CD14-positive monocyte (primary cell): ENCODE measurements around the gene IL12B. TPM values are rescaled to one million over a fixed set of nuclear protein-coding genes. Genes with fewer than 3 reads are reported as not detected.

Source experiments
- DNase-seq, 3 donors: peaks; one replicate each; pipeline ENCODE4 v3.0.0-alpha.2; 2011 to 2022
- H2AFZ ChIP-seq: 2 replicates; pipeline ENCODE4 v1.6.0; 2012; ENCODE audit warnings: mild to moderate bottlenecking, low read depth, low read length, inconsistent platforms; ENCODE audit not compliant: insufficient read depth, poor library complexity, severe bottlenecking
- H3K27ac ChIP-seq, 2 donors: 1 replicate in 1 of 2; 2 replicates in 1 of 2; pipeline ENCODE4 v1.5.1; 2012 to 2013; ENCODE audit warnings: low read length in 2 of 2, control low read depth in 1 of 2, inconsistent platforms in 1 of 2, low read depth in 1 of 2, mild to moderate bottlenecking in 1 of 2
- H3K27me3 ChIP-seq, 2 donors: one replicate each; pipeline versions ENCODE4 v1.6.0 to v1.6.1; 2011 to 2013; ENCODE audit warnings: low read length in 2 of 2; ENCODE audit not compliant: control insufficient read depth in 2 of 2, insufficient read depth in 2 of 2
- H3K36me3 ChIP-seq, 2 donors: replicated peaks in 1 of 2; 1 replicate in 1 of 2; 2 replicates in 1 of 2; pipeline versions ENCODE4 v1.5.1 to v1.6.1; 2012 to 2013; ENCODE audit warnings: low read length in 2 of 2, control low read depth in 1 of 2, inconsistent platforms in 1 of 2, mild to moderate bottlenecking in 1 of 2; ENCODE audit not compliant: insufficient read depth in 2 of 2, control insufficient read depth in 1 of 2
- H3K4me1 ChIP-seq, 2 donors: 1 replicate in 1 of 2; 2 replicates in 1 of 2; pipeline versions ENCODE4 v1.5.1 to v1.6.1; 2012 to 2013; ENCODE audit warnings: low read length in 2 of 2, control low read depth in 1 of 2, inconsistent platforms in 1 of 2, mild to moderate bottlenecking in 1 of 2, moderate library complexity in 1 of 2; ENCODE audit not compliant: insufficient read depth in 2 of 2, control insufficient read depth in 1 of 2
- H3K4me2 ChIP-seq: replicated peaks from 2 replicates; pipeline ENCODE3; 2012; ENCODE audit warnings: low read length, moderate library complexity, mild to moderate bottlenecking; ENCODE audit not compliant: poor library complexity, severe bottlenecking; ENCODE audit errors: extremely low read depth
- H3K4me3 ChIP-seq, 3 experiments: fragments of 200-600 bp in 1 of 3; sonication (generic) in 1 of 3; replicated peaks in 1 of 3; 1 replicate in 2 of 3; 2 replicates in 1 of 3; pipeline ENCODE4 v1.5.1; 2011 to 2013; ENCODE audit warnings: low read length in 3 of 3, mild to moderate bottlenecking in 3 of 3, control low read depth in 2 of 3, low read depth in 2 of 3, inconsistent platforms in 1 of 3, moderate library complexity in 1 of 3
- H3K79me2 ChIP-seq: 2 replicates; pipeline ENCODE4 v1.6.0; 2012; ENCODE audit warnings: mild to moderate bottlenecking, control low read depth, inconsistent platforms, low read length, moderate library complexity; ENCODE audit not compliant: insufficient read depth
- H3K9ac ChIP-seq: 2 replicates; pipeline ENCODE4 v1.6.0; 2017; ENCODE audit warnings: low read length, mild to moderate bottlenecking; ENCODE audit not compliant: insufficient read depth, poor library complexity, severe bottlenecking
- H3K9me3 ChIP-seq, 2 donors: replicated peaks in 1 of 2; 1 replicate in 1 of 2; 2 replicates in 1 of 2; pipeline versions ENCODE4 v1.5.1 to v1.6.1; 2012 to 2013; ENCODE audit warnings: low read length in 2 of 2, control low read depth in 1 of 2; ENCODE audit not compliant: control insufficient read depth in 1 of 2, insufficient read depth in 1 of 2
- H4K20me1 ChIP-seq: 2 replicates; pipeline ENCODE4 v1.6.0; 2012; ENCODE audit warnings: mild to moderate bottlenecking, low read length, control low read depth, moderate library complexity; ENCODE audit not compliant: insufficient read depth
- H3K27ac Mint-ChIP-seq, 7 donors: one replicate each; pipeline ENCODE4 v1.8.0; 2020; ENCODE audit warnings: mild to moderate bottlenecking in 7 of 7, mixed read lengths in 7 of 7, moderate library complexity in 6 of 7, inconsistent platforms in 2 of 7
- H3K27me3 Mint-ChIP-seq, 3 donors: one replicate each; pipeline ENCODE4 v1.8.0; 2021 to 2022; ENCODE audit warnings: low read depth in 3 of 3, mild to moderate bottlenecking in 3 of 3, mixed read lengths in 3 of 3, moderate library complexity in 3 of 3, inconsistent platforms in 1 of 3
- H3K36me3 Mint-ChIP-seq, 2 donors: one replicate each; pipeline ENCODE4 v1.8.0; 2020; ENCODE audit warnings: mixed read lengths in 2 of 2, inconsistent platforms in 1 of 2, mild to moderate bottlenecking in 1 of 2
- H3K4me1 Mint-ChIP-seq: one replicate; pipeline ENCODE4 v1.8.0; 2020; ENCODE audit warnings: mild to moderate bottlenecking, mixed read lengths
- H3K4me3 Mint-ChIP-seq, 2 donors: one replicate each; pipeline ENCODE4 v1.8.0; 2020; ENCODE audit warnings: mild to moderate bottlenecking in 2 of 2, mixed read lengths in 2 of 2, moderate library complexity in 1 of 2
- H3K9me3 Mint-ChIP-seq, 7 donors: one replicate each; pipeline ENCODE4 v1.8.0; 2020 to 2022; ENCODE audit warnings: mixed read lengths in 7 of 7, mild to moderate bottlenecking in 6 of 7, moderate library complexity in 6 of 7, inconsistent platforms in 2 of 7
- WGBS: methylation state at CpG from one replicate; pipeline ENCODE4 v1.1.5; 2013; ENCODE audit warnings: missing lambda C conversion rate; ENCODE audit not compliant: insufficient coverage; 5-methylcytosine and 5-hydroxymethylcytosine counted together
- intact Hi-C, 2 donors: fragments of 100-400 bp; cut with micrococcal nuclease; formaldehyde crosslinking; loops; one replicate each; pipeline versions ENCODE4 v1.15.0 to v1.15.1; 2023
- polyA plus RNA-seq, 3 donors: library from polyadenylated mRNA; depleted of rRNA in 1 of 3; unstranded in 2 of 3; stranded (reverse) in 1 of 3; fragments of 300-500 nt in 2 of 3; fragments of >200 nt in 1 of 3; fragmentation: Illumina TruSeq in 2 of 3; gene quantifications; 1 replicate in 2 of 3; 2 replicates in 1 of 3; pipeline ENCODE4 v1.2.3, GENCODE V29; 2012 to 2021
- TF ChIP-seq, protein P1 (sequence below): fragments of 200-600 bp; IDR thresholded peaks from one replicate; pipeline ENCODE4 v1.8.0; 2022; ENCODE audit warnings: antibody characterized with exemption, mild to moderate bottlenecking

Gene IL12B
- polyA plus RNA-seq, 3 donors, result not detected

- Histone ChIP-seq H3K9me3 (no peaks in the 10 kb centered on the region), H3K4me1 (peaks cover 7% of the 10 kb centered on the region in 2 donors), H4K20me1 (no peaks in the 10 kb centered on the region), H3K9ac (no peak overlapping the region), H2AFZ (no peak overlapping the region), H3K27me3 (peaks cover 9 to 22% of the 10 kb centered on the region in 2 donors), H3K27ac (no peak overlapping the region), H3K4me3 (peak overlapping the region in 1 of 3 experiments; percentile 38), H3K4me2 (no peak overlapping the region), H3K36me3 (no peaks in the 10 kb centered on the region), H3K79me2 (no peaks in the 10 kb centered on the region)
- no peaks in the 10 kb centered on the region for H3K9me3 Mint-ChIP-seq
- no peak overlapping the region for H3K27ac Mint-ChIP-seq
- peaks cover 9% of the 10 kb centered on the region for H3K4me1 Mint-ChIP-seq
- H3K27me3 Mint-ChIP-seq, result peaks cover 17 to 23% (median 22%) of the 10 kb centered on the region in 3 donors
- intact Hi-C loops, result loop anchor here in 1 of 2 donors (10.0 kb wide), 1 partner anchor 155 kb away; no protein-coding TSS in a partner anchor
- 92% methylated on average over 4 of the region's 8 CpGs for WGBS
- TF ChIP-seq, protein P1, sequence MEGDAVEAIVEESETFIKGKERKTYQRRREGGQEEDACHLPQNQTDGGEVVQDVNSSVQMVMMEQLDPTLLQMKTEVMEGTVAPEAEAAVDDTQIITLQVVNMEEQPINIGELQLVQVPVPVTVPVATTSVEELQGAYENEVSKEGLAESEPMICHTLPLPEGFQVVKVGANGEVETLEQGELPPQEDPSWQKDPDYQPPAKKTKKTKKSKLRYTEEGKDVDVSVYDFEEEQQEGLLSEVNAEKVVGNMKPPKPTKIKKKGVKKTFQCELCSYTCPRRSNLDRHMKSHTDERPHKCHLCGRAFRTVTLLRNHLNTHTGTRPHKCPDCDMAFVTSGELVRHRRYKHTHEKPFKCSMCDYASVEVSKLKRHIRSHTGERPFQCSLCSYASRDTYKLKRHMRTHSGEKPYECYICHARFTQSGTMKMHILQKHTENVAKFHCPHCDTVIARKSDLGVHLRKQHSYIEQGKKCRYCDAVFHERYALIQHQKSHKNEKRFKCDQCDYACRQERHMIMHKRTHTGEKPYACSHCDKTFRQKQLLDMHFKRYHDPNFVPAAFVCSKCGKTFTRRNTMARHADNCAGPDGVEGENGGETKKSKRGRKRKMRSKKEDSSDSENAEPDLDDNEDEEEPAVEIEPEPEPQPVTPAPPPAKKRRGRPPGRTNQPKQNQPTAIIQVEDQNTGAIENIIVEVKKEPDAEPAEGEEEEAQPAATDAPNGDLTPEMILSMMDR, result no peak
- DNase-seq, result no peak
- no peaks in the 10 kb centered on the region for H3K36me3 Mint-ChIP-seq
- peak overlapping the region in 1 of 2 donors; percentile 71 for H3K4me3 Mint-ChIP-seq
Observed at GRCh38 chr5:159309689-159310433, 20.4 kb downstream of the IL12B start.

DNA sequence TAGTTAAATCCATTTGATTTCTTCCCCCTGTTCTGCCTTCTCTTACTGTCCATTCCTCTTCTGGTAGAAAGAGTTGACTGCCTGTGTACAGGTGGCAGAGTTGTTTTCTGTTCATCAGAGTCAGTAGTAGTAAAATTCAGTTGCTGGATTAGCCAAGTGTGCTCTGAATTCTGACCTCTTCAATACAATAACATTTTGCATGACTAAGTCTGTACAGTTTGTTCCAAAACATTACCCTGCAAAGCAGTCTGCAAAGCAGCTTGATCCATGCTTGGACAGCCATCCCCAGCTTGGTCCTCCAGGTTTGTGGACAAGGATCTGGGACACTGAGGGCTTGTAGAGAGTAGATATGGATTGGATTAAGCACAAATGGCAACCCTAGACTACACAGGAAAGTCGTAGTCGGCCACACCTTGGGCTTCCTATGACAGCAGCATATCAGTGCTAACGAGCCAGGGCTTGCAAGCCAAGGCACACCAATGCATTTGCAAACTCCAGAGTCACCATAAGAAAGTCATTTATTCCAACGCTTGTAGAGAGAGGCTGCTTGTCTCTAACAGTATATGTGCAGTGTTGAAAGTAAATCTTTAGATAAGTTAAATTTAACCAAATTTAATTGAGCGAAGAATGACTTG is 25.2 kb downstream of the IL12B start:
- 93% methylated on average over 3 of the region's 5 CpGs for WGBS
- no peaks in the 10 kb centered on the region for H3K36me3 ChIP-seq
- no peaks in the 10 kb centered on the region for H3K4me1 ChIP-seq
- TF ChIP-seq, protein P1, result no peak
- intact Hi-C loops, result no loop called here
- H3K36me3 Mint-ChIP-seq, result no peaks in the 10 kb centered on the region
- no peaks in the 10 kb centered on the region for H3K4me1 Mint-ChIP-seq
- no peak overlapping the region for H2AFZ ChIP-seq
- H3K27ac ChIP-seq, result no peak overlapping the region
- H3K79me2 ChIP-seq, result no peaks in the 10 kb centered on the region
- H3K27me3 Mint-ChIP-seq, result peaks cover 4 to 9% (median 5%) of the 10 kb centered on the region in 3 donors
- no peak overlapping the region for H3K27ac Mint-ChIP-seq
- peaks cover 19 to 29% (median 25%) of the 10 kb centered on the region in 7 donors for H3K9me3 Mint-ChIP-seq
- no peak overlapping the region for H3K4me2 ChIP-seq
- no peak for DNase-seq
- peaks cover 18 to 30% of the 10 kb centered on the region in 2 donors for H3K9me3 ChIP-seq
- H3K9ac ChIP-seq, result no peak overlapping the region
- no peak overlapping the region for H3K4me3 ChIP-seq
- no peaks in the 10 kb centered on the region for H4K20me1 ChIP-seq
- H3K4me3 Mint-ChIP-seq, result no peak overlapping the region
- H3K27me3 ChIP-seq, result peaks cover 0 to 7% of the 10 kb centered on the region in 2 donors
